C4-2B (cell line): ENCODE measurements around the gene MLXIPL.
A peak's percentile ranks its signal among the peaks of the same experiment; 100 is the strongest.
"Not testable (repeated sequence)": the region's sequence is repeated elsewhere in the genome, so short reads cannot be mapped to it uniquely, and the experiment has no call there.

Experiments
- H3K27ac ChIP-seq: fragments of 450-650 bp; 2 replicates; pipeline ENCODE4 v1.5.1; 2017
- ZFX ChIP-seq: fragments of 450-650 bp; IDR thresholded peaks from 2 replicates; pipeline ENCODE4 v1.6.1; 2017
- TF ChIP-seq, protein P1 (sequence below): fragments of 450-650 bp; conservative IDR thresholded peaks from 2 replicates; pipeline ENCODE4 v1.5.1; 2017; ENCODE audit warnings: mild to moderate bottlenecking

Gene MLXIPL

DNA sequence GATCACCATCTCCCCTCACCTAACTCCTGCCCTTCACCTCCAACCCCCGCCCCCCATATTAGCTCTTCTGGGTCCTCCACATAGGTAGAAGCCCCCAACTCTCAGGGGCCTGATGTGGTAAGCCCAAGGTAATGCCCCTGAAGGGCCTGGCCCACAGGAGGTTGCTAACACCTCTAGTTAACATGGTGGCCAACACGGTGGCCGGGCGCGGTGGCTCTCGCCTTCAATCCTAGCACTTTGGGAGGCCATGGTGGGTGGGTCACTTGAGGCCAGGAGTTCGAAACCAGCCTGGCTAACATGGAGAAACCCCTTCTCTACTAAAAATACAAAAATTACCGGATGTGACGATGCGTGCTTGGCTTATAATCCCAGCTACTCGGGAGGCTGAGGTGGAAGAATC, 954 bp upstream of the MLXIPL start:
- TF ChIP-seq ZFX = no peak
- TF ChIP-seq, protein P1, sequence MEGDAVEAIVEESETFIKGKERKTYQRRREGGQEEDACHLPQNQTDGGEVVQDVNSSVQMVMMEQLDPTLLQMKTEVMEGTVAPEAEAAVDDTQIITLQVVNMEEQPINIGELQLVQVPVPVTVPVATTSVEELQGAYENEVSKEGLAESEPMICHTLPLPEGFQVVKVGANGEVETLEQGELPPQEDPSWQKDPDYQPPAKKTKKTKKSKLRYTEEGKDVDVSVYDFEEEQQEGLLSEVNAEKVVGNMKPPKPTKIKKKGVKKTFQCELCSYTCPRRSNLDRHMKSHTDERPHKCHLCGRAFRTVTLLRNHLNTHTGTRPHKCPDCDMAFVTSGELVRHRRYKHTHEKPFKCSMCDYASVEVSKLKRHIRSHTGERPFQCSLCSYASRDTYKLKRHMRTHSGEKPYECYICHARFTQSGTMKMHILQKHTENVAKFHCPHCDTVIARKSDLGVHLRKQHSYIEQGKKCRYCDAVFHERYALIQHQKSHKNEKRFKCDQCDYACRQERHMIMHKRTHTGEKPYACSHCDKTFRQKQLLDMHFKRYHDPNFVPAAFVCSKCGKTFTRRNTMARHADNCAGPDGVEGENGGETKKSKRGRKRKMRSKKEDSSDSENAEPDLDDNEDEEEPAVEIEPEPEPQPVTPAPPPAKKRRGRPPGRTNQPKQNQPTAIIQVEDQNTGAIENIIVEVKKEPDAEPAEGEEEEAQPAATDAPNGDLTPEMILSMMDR = no peak
- H3K27ac ChIP-seq = no peak overlapping the region

- H3K27ac ChIP-seq = peak overlapping the region; percentile 62; the same call in 1 of the 2 replicates
- no peak for TF ChIP-seq ZFX
- TF ChIP-seq, protein P1 = no peak
Observed at GRCh38 chr7:73624669-73625001, 313 bp upstream of the MLXIPL start.

DNA sequence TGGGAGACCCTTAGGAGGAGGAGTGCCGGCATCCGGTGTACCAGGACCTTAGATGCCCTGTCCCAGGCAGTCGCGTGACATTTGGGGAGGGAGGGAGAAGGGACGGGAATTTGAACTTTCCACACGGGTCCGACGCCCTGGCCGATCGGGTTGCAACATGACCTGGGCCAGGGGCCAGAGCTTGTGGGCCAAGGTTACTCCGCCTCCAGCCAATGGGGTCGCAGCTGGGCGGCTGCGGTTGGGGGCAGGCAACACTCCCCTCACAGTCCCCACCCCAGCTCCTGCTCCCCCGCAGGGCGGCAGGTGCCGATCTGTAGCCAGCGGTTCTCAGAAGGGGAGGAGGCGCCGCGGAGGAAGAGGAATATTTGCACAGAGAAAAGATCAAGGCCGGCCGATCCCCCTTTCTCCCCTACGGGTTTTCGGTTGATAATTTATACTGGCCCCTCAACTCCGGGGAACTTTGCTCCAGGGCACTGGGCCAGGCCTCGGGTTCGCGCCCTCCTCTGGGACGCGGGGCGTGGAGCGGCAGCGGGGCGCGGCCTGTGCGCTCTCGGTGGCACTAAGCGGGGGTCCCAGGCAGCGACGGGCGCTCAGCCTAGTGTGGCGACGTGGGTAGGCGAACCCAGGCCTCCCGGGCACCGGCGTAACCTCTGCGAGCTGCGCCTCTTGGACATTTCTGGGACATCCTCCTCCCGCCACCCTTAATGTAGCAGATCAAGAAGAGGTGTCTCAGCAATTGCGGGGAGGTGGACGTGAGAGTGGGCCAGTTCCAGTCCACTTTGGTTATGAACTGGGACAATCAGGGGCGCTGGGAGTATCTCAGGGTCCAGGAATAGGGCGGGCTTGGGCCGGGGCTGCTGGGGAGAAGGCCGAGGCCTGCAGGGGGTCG, 1.2 kb downstream of the MLXIPL start:
- H3K27ac ChIP-seq = no peak overlapping the region
- TF ChIP-seq, protein P1 = no peak
- TF ChIP-seq ZFX = no peak

DNA sequence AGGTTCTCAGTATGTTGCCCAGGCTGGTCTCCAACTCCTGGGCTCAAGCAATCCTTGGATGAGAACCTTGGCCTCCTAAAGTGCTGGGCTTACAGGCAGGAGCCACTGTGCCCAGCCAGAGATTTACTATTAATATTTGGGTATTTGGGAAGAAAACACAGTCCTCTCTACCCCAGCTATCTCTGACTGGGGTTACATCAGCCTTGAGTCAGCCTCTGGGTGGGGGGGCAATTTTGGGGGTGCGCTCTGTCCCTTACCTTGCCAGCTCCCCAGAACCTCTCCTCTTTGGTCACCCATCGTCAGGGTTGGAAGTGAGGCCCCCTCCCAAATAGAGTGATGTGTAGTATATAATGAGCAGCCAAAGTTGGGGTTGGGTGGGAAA, 1.8 kb downstream of the MLXIPL start:
- no peak overlapping the region for H3K27ac ChIP-seq
- TF ChIP-seq, protein P1 = no peak
- TF ChIP-seq ZFX = no peak

DNA sequence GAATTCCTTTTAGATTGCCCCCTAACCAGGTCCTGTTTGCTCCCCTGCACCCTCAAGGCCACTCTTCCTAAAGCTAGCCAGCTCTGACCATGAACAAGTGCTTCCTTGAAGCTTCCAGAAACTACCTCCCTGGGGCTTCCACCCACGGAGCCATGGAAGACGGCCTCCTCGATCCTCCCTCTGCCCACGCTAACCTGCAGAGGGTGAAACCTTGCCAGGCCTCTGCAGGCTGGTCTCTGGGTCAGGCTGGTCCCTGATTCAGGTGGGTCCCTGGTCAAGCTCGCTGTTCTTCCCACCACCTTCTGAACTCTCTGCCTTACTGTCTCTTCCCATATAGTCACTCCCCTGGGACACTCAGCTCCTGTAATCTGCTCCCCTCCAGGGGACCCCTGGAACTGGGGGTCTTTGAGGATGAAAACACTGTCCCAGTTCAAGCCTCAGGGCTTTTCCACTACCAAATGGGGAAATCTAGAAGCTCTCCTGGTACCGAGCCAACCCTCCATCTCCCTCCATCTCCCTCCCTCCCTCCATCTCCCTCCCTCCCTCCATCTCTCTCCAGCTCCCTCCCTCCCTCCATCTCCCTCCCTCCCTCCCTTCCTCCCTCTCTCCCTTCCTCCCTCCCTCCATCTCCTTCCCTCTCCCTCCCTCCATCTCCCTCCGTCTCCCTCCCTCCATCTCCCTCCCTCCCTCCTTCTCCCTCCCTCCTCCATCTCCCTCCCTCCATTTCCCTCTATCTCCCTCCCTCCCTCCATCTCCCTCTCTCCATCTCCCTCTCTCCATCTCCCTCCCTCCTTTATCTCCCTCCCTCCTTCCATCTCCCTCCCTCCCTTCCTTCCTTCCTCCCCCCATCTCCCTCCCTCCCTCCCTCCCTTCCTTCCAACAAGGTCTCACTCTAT, 2.9 kb downstream of the MLXIPL start:
- TF ChIP-seq, protein P1 = no peak
- H3K27ac ChIP-seq = no peak overlapping the region

- not testable (repeated sequence) for H3K27ac ChIP-seq
Observed at GRCh38 chr7:73619394-73619793, 4.9 kb downstream of the MLXIPL start.

- no peak overlapping the region for H3K27ac ChIP-seq
- TF ChIP-seq, protein P1 = no peak
- TF ChIP-seq ZFX = no peak
Observed at GRCh38 chr7:73618538-73618937, 5.8 kb downstream of the MLXIPL start.

GRCh38 chr7:73617520-73617919, 6.8 kb downstream of the MLXIPL start:
- H3K27ac ChIP-seq = not testable (repeated sequence)
